Pancreas (tissue), 10 donors: ENCODE results near the gene NMNAT3. TPM values are rescaled to one million over a fixed set of nuclear protein-coding genes. Genes with fewer than 3 reads are reported as not detected.

Experiments
- ATAC-seq, 4 donors: fragments of 200-7000 bp; cut with Tn5 transposase; one replicate each; pipeline versions ENCODE4 v1.8.0 to v1.9.1; 2020; ENCODE audit warnings: mild to moderate bottlenecking in 4 of 4, moderate library complexity in 4 of 4
- DNase-seq, 6 donors: peaks; one replicate each; pipeline ENCODE4 v3.0.0-alpha.2; 2020
- FAIRE-seq: peaks from 2 replicates; lab custom pipeline; 2012; peaks lifted over from hg19 to GRCh38; lab: Jason Lieb, UNC
- H3K27ac ChIP-seq, 4 donors: fragments of 200-600 bp; sonication (generic); 1 replicate in 3 of 4; 2 replicates in 1 of 4; pipeline versions ENCODE4 v1.5.0 to v1.8.0; 2020
- H3K27me3 ChIP-seq, 4 donors: fragments of 200-600 bp; one replicate each; pipeline ENCODE4 v1.8.0; 2021
- H3K36me3 ChIP-seq, 3 donors: fragments of 200-600 bp; sonication (generic) in 1 of 3; one replicate each; pipeline versions ENCODE4 v1.5.0 to v1.8.0; 2020 to 2021
- H3K4me1 ChIP-seq, 3 donors: fragments of 200-600 bp; one replicate each; pipeline ENCODE4 v1.8.0; 2021
- H3K4me3 ChIP-seq, 4 donors: fragments of 200-600 bp; sonication (generic) in 2 of 4; one replicate each; pipeline versions ENCODE4 v1.5.0 to v1.8.0; 2020 to 2021
- H3K9me3 ChIP-seq, 4 donors: fragments of 200-600 bp; one replicate each; pipeline ENCODE4 v1.8.0; 2021
- CTCF ChIP-seq, 4 donors: fragments of 200-600 bp; sonication (generic) in 3 of 4; IDR thresholded peaks; one replicate each; pipeline versions ENCODE4 v1.5.0 to v1.8.0; 2021; ENCODE audit warnings: antibody characterized with exemption in 4 of 4
- WGBS, 2 donors: extraction: QIAGEN DNeasy Blood & Tissue Kit; methylation state at CpG; one replicate each; pipeline ENCODE4 v1.1.7; 2013; 5-methylcytosine and 5-hydroxymethylcytosine counted together
- intact Hi-C, 3 donors: fragments of 100-400 bp; cut with DNase I; formaldehyde crosslinking; loops; one replicate each; pipeline versions ENCODE4 v1.11.1 to v1.14.2; 2022
- polyA plus RNA-seq, 2 donors: library from polyadenylated mRNA; stranded (reverse); fragments of 200-250 nt; gene quantifications; one replicate each; pipeline ENCODE4 v1.2.3, GENCODE V29; 2013
- total RNA-seq, 6 donors: library from RNA; stranded (reverse); fragmentation: NEBNext Ultra II Directional in 4 of 6; extraction: Animal tissue kit (Norgen Biotek cat#: 25700) in 4 of 6; gene quantifications; one replicate each; pipeline versions ENCODE4 v1.2.1 to v1.2.4, GENCODE V29; 2021 to 2023
- donor health status: healthy with polysubstance abuse.
- donor health status: DM: no; HTN: no; CAD: no; lungs with moderate emphysema.
- donor health status: DM: no; HTN: no; CAD: no.
- donor health status: control.
- donor health status: control.
- donor health status: Bipolar disorder and iron deficiency.
- donor health status: DM: yes; HTN: yes; CAD: no.
- donor health status: DM: no; HTN: no; CAD: no.
- donor health status: DM: no; HTN: no; CAD: no.
- donor health status: DM: yes; HTN: yes; CAD: no.

The NMNAT3 gene
- total and polyA plus RNA-seq, 8 donors: 4.5 to 10.6 (median 7.0) TPM

DNA sequence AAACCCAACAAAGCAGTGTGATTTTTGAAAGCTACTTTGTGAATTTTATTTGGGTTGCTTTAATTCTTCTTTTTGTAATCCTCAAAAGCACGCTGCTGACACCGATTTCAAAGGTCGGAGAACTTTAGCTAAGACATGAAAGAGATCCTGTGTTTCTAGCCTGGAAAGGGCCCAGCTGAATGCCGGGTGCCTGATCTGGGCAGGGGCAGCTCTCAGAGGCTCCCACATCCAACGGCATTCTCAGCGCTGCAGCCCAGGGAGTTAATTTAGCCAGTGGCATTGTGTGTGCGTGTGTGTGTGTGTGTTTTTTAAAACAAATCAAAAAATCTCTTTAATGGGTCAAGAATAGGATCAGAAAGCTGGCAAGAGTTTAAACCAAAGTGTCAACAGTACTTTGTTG is 144.8 kb downstream of the NMNAT3 start:
- Histone ChIP-seq H3K27ac (peak overlapping the region in 3 of 4 donors; percentile 16 to 93 (median 91)), H3K27me3 (no peaks in the 10 kb centered on the region), H3K9me3 (no peaks in the 10 kb centered on the region), H3K36me3 (peaks cover 0 to 15% (median 0%) of the 10 kb centered on the region in 3 donors), H3K4me1 (peaks cover 66 to 69% (median 66%) of the 10 kb centered on the region in 3 donors), H3K4me3 (no peak overlapping the region)
- no peak for ATAC-seq
- intact Hi-C loops: no loop called here
- TF ChIP-seq CTCF (IDR thresholded peaks at IDR 0.05): no peak
- 17 to 18% methylated on average over 7 of the region's 7 CpGs for WGBS, 2 donors
- no peak for FAIRE-seq
- DNase-seq: no peak

DNA sequence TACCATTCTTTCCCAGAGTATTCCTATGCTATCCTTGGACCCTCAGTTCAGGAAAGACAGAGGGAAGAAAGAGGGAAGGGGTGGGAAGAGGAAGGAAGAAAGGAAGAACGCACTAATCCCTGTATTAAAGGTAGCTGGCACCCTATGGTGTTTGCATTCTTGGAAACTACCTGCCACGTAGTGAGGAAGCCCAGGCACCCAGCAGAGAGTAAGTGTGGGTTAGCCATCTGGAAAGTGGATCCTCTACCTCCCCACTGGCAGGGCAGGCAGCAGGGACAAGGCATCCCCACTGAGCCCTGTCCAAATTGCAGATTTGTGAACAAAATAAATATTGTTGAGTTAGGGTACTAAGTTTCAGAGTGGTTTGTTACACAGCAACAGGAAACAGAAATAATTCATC is 147.1 kb downstream of the NMNAT3 start:
- Histone ChIP-seq H3K27ac (no peak overlapping the region), H3K9me3 (no peaks in the 10 kb centered on the region), H3K36me3 (peaks cover 0 to 22% (median 5%) of the 10 kb centered on the region in 3 donors), H3K4me1 (peaks cover 43 to 50% (median 45%) of the 10 kb centered on the region in 3 donors), H3K27me3 (no peaks in the 10 kb centered on the region), H3K4me3 (no peak overlapping the region)
- FAIRE-seq: no peak
- 75% methylated on average over 2 of the region's 2 CpGs for WGBS, 2 donors
- ATAC-seq: no peak
- intact Hi-C loops: no loop called here
- DNase-seq: no peak
- TF ChIP-seq CTCF (IDR thresholded peaks at IDR 0.05): no peak

DNA sequence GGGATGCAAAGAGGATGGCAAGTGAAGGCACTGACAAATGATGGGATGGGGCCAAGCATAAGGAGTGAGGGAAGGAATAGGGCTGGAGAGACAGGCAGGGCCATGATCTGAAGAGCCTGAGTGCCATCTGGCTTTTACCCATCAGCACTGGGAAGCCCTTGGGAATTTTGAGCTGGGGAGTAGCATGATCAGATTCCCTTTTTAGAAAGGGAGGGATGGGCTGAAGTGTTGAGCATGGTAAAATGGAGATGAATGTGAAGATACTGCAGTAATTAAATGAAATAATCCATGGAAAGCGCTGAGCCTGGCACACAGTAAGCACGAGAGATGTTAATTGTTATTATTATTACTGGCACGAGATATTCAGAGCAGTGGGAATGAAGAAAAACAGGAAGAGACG is 148.1 kb downstream of the NMNAT3 start:
- no peak for ATAC-seq
- no peak for TF ChIP-seq CTCF (IDR thresholded peaks at IDR 0.05)
- Histone ChIP-seq H3K4me1 (peaks cover 33 to 41% (median 37%) of the 10 kb centered on the region in 3 donors), H3K4me3 (no peak overlapping the region), H3K27me3 (no peaks in the 10 kb centered on the region), H3K27ac (no peak overlapping the region), H3K9me3 (no peaks in the 10 kb centered on the region), H3K36me3 (peaks cover 0 to 31% (median 5%) of the 10 kb centered on the region in 3 donors)
- intact Hi-C loops: no loop called here
- DNase-seq: no peak
- FAIRE-seq: no peak
- WGBS, 2 donors: 80 to 90% methylated on average over 4 of the region's 4 CpGs

DNA sequence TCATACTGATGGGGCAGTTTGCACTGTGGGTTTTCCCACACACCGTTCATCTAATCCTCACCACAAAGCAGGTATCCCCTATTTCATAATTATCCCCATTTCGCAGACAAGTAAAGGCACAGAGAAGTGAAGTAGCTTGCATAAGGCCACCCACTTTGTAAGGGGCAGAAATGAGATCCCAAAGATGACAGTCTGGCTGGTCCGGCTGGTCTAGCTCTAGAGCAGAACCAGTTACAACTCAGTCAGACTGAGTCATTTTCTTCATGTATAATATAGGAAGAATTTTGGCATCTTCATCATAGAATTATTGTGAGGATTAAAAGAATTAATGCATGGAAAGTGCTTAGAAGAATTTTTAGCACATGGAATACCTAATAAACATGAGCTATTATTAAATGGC is 148.8 kb downstream of the NMNAT3 start:
- peaks cover 0 to 31% (median 5%) of the 10 kb centered on the region in 3 donors for H3K36me3 ChIP-seq
- no peak overlapping the region for H3K27ac ChIP-seq
- no peak for TF ChIP-seq CTCF (IDR thresholded peaks at IDR 0.05)
- no peak overlapping the region for H3K4me3 ChIP-seq
- peaks cover 25 to 34% (median 30%) of the 10 kb centered on the region in 3 donors for H3K4me1 ChIP-seq
- ATAC-seq (no peak), DNase-seq (no peak), FAIRE-seq (no peak)
- H3K27me3 ChIP-seq: no peaks in the 10 kb centered on the region
- intact Hi-C loops: no loop called here
- 94 to 96% methylated on average over 3 of the region's 3 CpGs for WGBS, 2 donors
- no peaks in the 10 kb centered on the region for H3K9me3 ChIP-seq

- H3K9me3 ChIP-seq: no peaks in the 10 kb centered on the region
- H3K27ac ChIP-seq: no peak overlapping the region
- peaks cover 20 to 28% (median 23%) of the 10 kb centered on the region in 3 donors for H3K4me1 ChIP-seq
- peak in 3 of 6 donors; percentile 35 to 52 (median 44) for DNase-seq
- peaks cover 0 to 31% (median 5%) of the 10 kb centered on the region in 3 donors for H3K36me3 ChIP-seq
- FAIRE-seq: no peak
- H3K4me3 ChIP-seq: no peak overlapping the region
- TF ChIP-seq CTCF (IDR thresholded peaks at IDR 0.05): no peak
- ATAC-seq: peak; percentile 15 to 62 (median 41)
- 55 to 57% methylated on average over 2 of the region's 2 CpGs for WGBS, 2 donors
- intact Hi-C loops: no loop called here
- no peaks in the 10 kb centered on the region for H3K27me3 ChIP-seq
Measured at GRCh38 chr3:139528281-139528680, 149.5 kb downstream of the NMNAT3 start.
